ENCODE measurements around the gene HIC1. TPM values are rescaled to one million over a fixed set of nuclear protein-coding genes. Genes with fewer than 3 reads are reported as not detected.
A peak's percentile ranks its signal among the peaks of the same experiment; 100 is the strongest.

HIC1 gene
- polyA plus RNA-seq, 3 donors: 0.13 to 14.2 (median 0.30) TPM

- Histone ChIP-seq H3K4me2 (replicated peaks; ENCODE audit: extremely low read depth, low read length, poor library complexity, severe bottlenecking) (no peak overlapping the region), H3K79me2 (ENCODE audit: insufficient read depth, low read length) (no peaks in the 10 kb centered on the region), H3K27ac (ENCODE audit: low read depth in 1 of 2, low read length in 2 of 2) (peak overlapping the region; percentile 5 to 16), H3K9ac (ENCODE audit: insufficient read depth, low read length, poor library complexity, severe bottlenecking) (no peak overlapping the region), H3K36me3 (replicated peaks in 1 of 2; ENCODE audit: control insufficient read depth in 1 of 2, insufficient read depth in 2 of 2, low read length in 2 of 2) (peaks cover 10 to 35% of the 10 kb centered on the region in 2 donors), H4K20me1 (ENCODE audit: insufficient read depth, low read length) (no peaks in the 10 kb centered on the region), H3K27me3 (ENCODE audit: control insufficient read depth in 2 of 2, insufficient read depth in 2 of 2, low read length in 2 of 2) (no peaks in the 10 kb centered on the region), H3K9me3 (replicated peaks in 1 of 2; ENCODE audit: control insufficient read depth in 1 of 2, insufficient read depth in 1 of 2, low read length in 2 of 2) (no peaks in the 10 kb centered on the region), H3K4me3 (replicated peaks in 1 of 3; ENCODE audit: low read depth in 2 of 3, low read length in 3 of 3) (no peak overlapping the region), H2AFZ (ENCODE audit: insufficient read depth, low read depth, low read length, poor library complexity, severe bottlenecking) (no peak overlapping the region), H3K4me1 (ENCODE audit: control insufficient read depth in 1 of 2, insufficient read depth in 2 of 2, low read length in 2 of 2) (peaks cover 21 to 29% of the 10 kb centered on the region in 2 donors)
- Mint-ChIP-seq H3K4me1 (peaks cover 37% of the 10 kb centered on the region), H3K9me3 (peaks cover 0 to 4% (median 0%) of the 10 kb centered on the region in 7 donors), H3K27me3 (ENCODE audit: low read depth in 3 of 3) (peaks cover 0 to 6% (median 2%) of the 10 kb centered on the region in 3 donors), H3K27ac (peak overlapping the region; percentile 18 to 87 (median 79)), H3K4me3 (peak overlapping the region in 1 of 2 donors; percentile 37), H3K36me3 (peaks cover 65 to 66% of the 10 kb centered on the region in 2 donors)
- intact Hi-C loops (cut with micrococcal nuclease): loop anchor here in 1 of 2 donors (5.0 kb wide), 1 partner anchor 67 kb away; no protein-coding TSS in a partner anchor
- DNase-seq: no peak
- TF ChIP-seq CTCF (IDR thresholded peaks at IDR 0.05): no peak
- 76% methylated on average over 12 of the region's 13 CpGs for WGBS (ENCODE audit: insufficient coverage)
These were observed 15.5 kb downstream of the HIC1 start for GRCh38 chr17:2070241-2071023.

GRCh38 chr17:2071024-2071385 is 16.1 kb downstream of the HIC1 start:
- no peaks in the 10 kb centered on the region for H3K27me3 ChIP-seq (ENCODE audit: control insufficient read depth in 2 of 2, insufficient read depth in 2 of 2, low read length in 2 of 2)
- TF ChIP-seq CTCF (IDR thresholded peaks at IDR 0.05): no peak
- H3K4me1 ChIP-seq (ENCODE audit: control insufficient read depth in 1 of 2, insufficient read depth in 2 of 2, low read length in 2 of 2): peaks cover 27 to 35% of the 10 kb centered on the region in 2 donors
- no peak for DNase-seq
- peak overlapping the region in 6 of 7 donors; percentile 18 to 87 (median 81) for H3K27ac Mint-ChIP-seq
- H3K4me3 ChIP-seq (replicated peaks in 1 of 3; ENCODE audit: low read depth in 2 of 3, low read length in 3 of 3): no peak overlapping the region
- H3K27me3 Mint-ChIP-seq (ENCODE audit: low read depth in 3 of 3): peaks cover 0 to 6% (median 3%) of the 10 kb centered on the region in 3 donors
- WGBS (ENCODE audit: insufficient coverage): 64% methylated on average over 1 of the region's 6 CpGs
- H3K4me2 ChIP-seq (replicated peaks; ENCODE audit: extremely low read depth, low read length, poor library complexity, severe bottlenecking): no peak overlapping the region
- no peaks in the 10 kb centered on the region for H3K79me2 ChIP-seq (ENCODE audit: insufficient read depth, low read length)
- peaks cover 0 to 4% (median 0%) of the 10 kb centered on the region in 7 donors for H3K9me3 Mint-ChIP-seq
- peak overlapping the region; percentile 5 to 16 for H3K27ac ChIP-seq (ENCODE audit: low read depth in 1 of 2, low read length in 2 of 2)
- H3K4me1 Mint-ChIP-seq: peaks cover 43% of the 10 kb centered on the region
- no peaks in the 10 kb centered on the region for H4K20me1 ChIP-seq (ENCODE audit: insufficient read depth, low read length)
- H3K9ac ChIP-seq (ENCODE audit: insufficient read depth, low read length, poor library complexity, severe bottlenecking): no peak overlapping the region
- H3K9me3 ChIP-seq (replicated peaks in 1 of 2; ENCODE audit: control insufficient read depth in 1 of 2, insufficient read depth in 1 of 2, low read length in 2 of 2): no peaks in the 10 kb centered on the region
- H3K4me3 Mint-ChIP-seq: no peak overlapping the region
- peaks cover 60 to 66% of the 10 kb centered on the region in 2 donors for H3K36me3 Mint-ChIP-seq
- intact Hi-C loops (cut with micrococcal nuclease): loop anchor here in 1 of 2 donors (5.0 kb wide), 1 partner anchor 66 kb away; no protein-coding TSS in a partner anchor
- H3K36me3 ChIP-seq (replicated peaks in 1 of 2; ENCODE audit: control insufficient read depth in 1 of 2, insufficient read depth in 2 of 2, low read length in 2 of 2): peaks cover 6 to 29% of the 10 kb centered on the region in 2 donors
- no peak overlapping the region for H2AFZ ChIP-seq (ENCODE audit: insufficient read depth, low read depth, low read length, poor library complexity, severe bottlenecking)
